OCI-LY7 (cell line): ENCODE data around the gene SPTB.

ENCODE experiments used
- CTCF ChIP-seq: fragments of 200-600 bp; sonication (generic); conservative IDR thresholded peaks from 2 replicates; pipeline ENCODE4 v1.5.1; 2014; ENCODE audit warnings: mild to moderate bottlenecking, antibody characterized with exemption, low read length, moderate library complexity, mixed read lengths
- EZH2phosphoT487 ChIP-seq: fragments of 200-600 bp; sonication (generic); IDR thresholded peaks from 2 replicates; pipeline ENCODE4 v1.6.1; 2018; ENCODE audit warnings: low read depth, borderline replicate concordance, mild to moderate bottlenecking, mixed run types, antibody characterized with exemption, low read length, moderate library complexity, mixed read lengths

- TF ChIP-seq CTCF: no peak
- no peak for TF ChIP-seq EZH2phosphoT487
Measured at GRCh38 chr14:64868379-64868778, 11.3 kb downstream of the SPTB start.
